ENCODE measurements around the gene HSPA1B. TPM values are rescaled to one million over a fixed set of nuclear protein-coding genes. Genes with fewer than 3 reads are reported as not detected.
"Not testable (repeated sequence)": the region's sequence is repeated elsewhere in the genome, so short reads cannot be mapped to it uniquely, and the experiment has no call there.

Gene HSPA1B
- total RNA-seq, 4 donors from 2014 or later, result 134 to 186 (median 168) TPM

GRCh38 chr6:31847276-31847978 lies 19.9 kb downstream of the HSPA1B start:
- H3K4me3 ChIP-seq, result no peak overlapping the region
- no peak for DNase-seq (ENCODE audit: low spot score in 2 of 2)
- no peaks in the 10 kb centered on the region for H3K9me3 ChIP-seq
- no peak overlapping the region for H3K27ac ChIP-seq
- H3K4me1 ChIP-seq, result no peaks in the 10 kb centered on the region
- 88 to 94% methylated on average over 2 of the region's 2 CpGs for WGBS, 2 donors
- TF ChIP-seq, protein P1, sequence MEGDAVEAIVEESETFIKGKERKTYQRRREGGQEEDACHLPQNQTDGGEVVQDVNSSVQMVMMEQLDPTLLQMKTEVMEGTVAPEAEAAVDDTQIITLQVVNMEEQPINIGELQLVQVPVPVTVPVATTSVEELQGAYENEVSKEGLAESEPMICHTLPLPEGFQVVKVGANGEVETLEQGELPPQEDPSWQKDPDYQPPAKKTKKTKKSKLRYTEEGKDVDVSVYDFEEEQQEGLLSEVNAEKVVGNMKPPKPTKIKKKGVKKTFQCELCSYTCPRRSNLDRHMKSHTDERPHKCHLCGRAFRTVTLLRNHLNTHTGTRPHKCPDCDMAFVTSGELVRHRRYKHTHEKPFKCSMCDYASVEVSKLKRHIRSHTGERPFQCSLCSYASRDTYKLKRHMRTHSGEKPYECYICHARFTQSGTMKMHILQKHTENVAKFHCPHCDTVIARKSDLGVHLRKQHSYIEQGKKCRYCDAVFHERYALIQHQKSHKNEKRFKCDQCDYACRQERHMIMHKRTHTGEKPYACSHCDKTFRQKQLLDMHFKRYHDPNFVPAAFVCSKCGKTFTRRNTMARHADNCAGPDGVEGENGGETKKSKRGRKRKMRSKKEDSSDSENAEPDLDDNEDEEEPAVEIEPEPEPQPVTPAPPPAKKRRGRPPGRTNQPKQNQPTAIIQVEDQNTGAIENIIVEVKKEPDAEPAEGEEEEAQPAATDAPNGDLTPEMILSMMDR (IDR thresholded peaks at IDR 0.05), result no peak
- TF ChIP-seq POLR2A (IDR thresholded peaks at IDR 0.05) (no peak), EP300 (IDR thresholded peaks at IDR 0.05) (no peak)
- H3K27me3 ChIP-seq, result no peaks in the 10 kb centered on the region
- H3K36me3 ChIP-seq, result peaks cover 0 to 22% (median 0%) of the 10 kb centered on the region in 3 donors

DNA sequence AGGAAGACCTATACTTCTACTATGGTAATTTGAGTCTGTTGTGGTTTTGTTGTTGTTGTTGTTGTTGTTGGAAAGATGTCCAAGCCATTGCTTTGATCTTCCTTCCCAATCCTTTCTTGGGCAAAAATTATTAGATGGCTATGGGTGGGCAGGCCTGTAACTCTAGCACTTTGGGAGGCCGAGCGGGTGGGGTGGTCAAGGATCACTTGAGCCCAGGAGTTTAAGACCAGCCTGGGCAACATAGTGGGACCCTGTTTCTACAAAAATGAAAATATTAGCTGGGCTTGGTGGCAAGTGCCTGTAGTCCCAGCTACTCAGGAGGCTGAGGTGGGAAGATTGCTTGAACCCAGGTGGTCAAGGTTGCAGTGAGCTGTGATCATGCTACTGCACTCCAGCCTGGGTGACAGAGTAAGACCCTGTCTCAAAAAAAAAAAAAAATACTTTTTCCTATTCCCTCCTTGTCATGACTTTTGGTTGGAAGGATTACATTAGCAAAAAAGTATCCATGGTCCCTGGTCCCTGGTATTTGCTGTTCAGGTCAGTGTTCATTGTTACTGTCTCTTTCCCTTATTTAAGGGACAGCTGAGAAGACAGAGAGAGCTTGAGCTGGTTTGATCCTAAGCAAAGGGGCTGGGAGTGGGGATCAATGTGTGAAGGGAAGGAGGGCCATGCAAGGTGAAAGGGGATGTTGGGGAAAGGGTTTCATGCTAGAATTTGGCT lies 23.4 kb downstream of the HSPA1B start:
- 83 to 96% methylated on average over 2 of the region's 2 CpGs for WGBS, 2 donors
- DNase-seq (ENCODE audit: low spot score in 2 of 2), result no peak
- Histone ChIP-seq H3K27me3 (no peaks in the 10 kb centered on the region), H3K27ac (no peak overlapping the region), H3K9me3 (no peaks in the 10 kb centered on the region), H3K36me3 (no peaks in the 10 kb centered on the region), H3K4me1 (no peaks in the 10 kb centered on the region), H3K4me3 (no peak overlapping the region)
- TF ChIP-seq EP300 (IDR thresholded peaks at IDR 0.05) (no peak), POLR2A (IDR thresholded peaks at IDR 0.05) (no peak)
- TF ChIP-seq, protein P1 (IDR thresholded peaks at IDR 0.05), result no peak

DNA sequence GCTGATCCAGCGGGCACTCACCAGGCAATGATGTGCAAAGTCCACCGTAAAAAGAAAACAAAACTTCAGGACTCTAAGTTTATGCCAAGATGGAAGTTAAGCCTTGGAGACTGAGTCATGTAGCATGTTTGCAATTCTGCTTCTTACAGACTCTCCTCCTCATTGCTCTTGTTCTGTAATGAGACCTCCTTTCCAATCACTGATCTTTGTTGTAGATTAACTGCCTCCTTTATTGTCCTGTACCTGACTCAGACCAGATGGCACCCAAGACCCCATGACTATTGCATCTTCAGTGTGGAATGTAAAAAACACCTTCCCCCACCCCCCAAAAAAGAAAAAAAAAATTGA lies 23.9 kb downstream of the HSPA1B start:
- Histone ChIP-seq H3K9me3 (no peaks in the 10 kb centered on the region), H3K27me3 (no peaks in the 10 kb centered on the region), H3K36me3 (peaks cover 0 to under 1% (median 0%) of the 10 kb centered on the region in 3 donors), H3K4me3 (no peak overlapping the region), H3K4me1 (no peaks in the 10 kb centered on the region), H3K27ac (no peak overlapping the region)
- TF ChIP-seq, protein P1 (IDR thresholded peaks at IDR 0.05), result no peak
- TF ChIP-seq EP300 (IDR thresholded peaks at IDR 0.05) (no peak), POLR2A (IDR thresholded peaks at IDR 0.05) (no peak)
- WGBS, 2 donors, result 65 to 86% methylated on average over 2 of the region's 2 CpGs
- no peak for DNase-seq (ENCODE audit: low spot score in 2 of 2)

DNA sequence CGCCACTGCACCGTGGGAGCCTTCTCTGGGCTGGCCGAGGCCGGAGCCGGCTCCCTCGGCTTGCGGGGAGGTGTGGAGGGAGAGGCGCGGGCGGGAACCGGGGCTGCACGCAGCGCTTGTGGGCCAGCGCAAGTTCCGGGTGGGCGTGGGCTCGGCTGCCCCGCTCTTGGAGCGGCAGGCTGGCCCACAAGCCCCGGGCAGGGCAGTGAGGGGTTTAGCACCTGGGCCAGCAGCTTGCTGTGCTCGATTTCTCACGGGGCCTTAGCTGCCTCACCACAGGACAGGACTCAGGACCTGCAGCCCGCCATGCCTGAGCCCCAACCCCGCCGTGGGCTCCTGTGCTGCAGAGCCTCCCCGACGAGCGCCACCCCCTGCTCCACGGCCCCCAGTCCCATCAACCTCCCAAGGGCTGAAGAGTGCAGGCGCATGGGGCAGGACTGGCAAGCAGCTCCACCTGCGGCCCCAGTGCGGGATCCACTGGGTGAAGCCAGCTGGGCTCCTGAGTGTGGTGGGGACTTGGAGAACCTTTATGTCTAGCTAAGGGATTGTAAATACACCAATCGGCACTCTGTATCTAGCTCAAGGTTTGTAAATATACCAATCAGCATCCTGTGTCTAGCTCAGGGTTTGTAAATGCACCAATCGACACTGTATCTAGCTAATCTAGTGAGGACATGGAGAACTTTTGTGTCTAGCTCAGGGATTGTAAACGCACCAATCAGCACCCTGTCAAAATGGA lies 24.6 kb downstream of the HSPA1B start:
- H3K36me3 ChIP-seq; H3K4me3 ChIP-seq; DNase-seq (ENCODE audit: low spot score in 2 of 2); H3K27me3 ChIP-seq; H3K4me1 ChIP-seq; H3K27ac ChIP-seq; H3K9me3 ChIP-seq: not testable (repeated sequence)
- 89 to 94% methylated on average over 25 to 33 of the region's 35 CpGs for WGBS, 2 donors

DNA sequence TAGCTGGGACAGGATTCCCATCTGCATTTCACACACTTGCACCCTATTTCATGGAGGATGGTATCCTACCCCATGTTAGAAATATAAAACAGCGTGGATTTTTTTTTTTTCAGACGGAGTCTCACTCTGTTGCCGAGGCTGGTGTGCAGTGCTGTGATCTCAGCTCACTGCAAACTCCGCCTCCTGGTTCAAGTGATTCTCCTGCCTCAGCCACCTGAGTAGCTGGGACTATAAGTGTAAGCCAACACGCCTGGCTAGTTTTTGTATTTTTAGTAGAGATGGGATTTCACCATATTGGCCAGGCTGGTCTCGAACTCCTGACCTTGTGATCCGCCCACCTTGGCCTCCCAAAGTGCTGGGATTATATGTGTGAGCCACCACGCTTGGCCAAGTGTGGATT lies 30.2 kb downstream of the HSPA1B start:
- peaks cover 3 to 47% (median 10%) of the 10 kb centered on the region in 3 donors for H3K36me3 ChIP-seq
- peaks cover 0 to 12% (median 3%) of the 10 kb centered on the region in 4 donors for H3K4me1 ChIP-seq
- H3K27ac ChIP-seq; DNase-seq (ENCODE audit: low spot score in 2 of 2); H3K9me3 ChIP-seq; H3K27me3 ChIP-seq; H3K4me3 ChIP-seq: not testable (repeated sequence)
- 88% methylated on average over 8 of the region's 8 CpGs for WGBS, 2 donors

DNA sequence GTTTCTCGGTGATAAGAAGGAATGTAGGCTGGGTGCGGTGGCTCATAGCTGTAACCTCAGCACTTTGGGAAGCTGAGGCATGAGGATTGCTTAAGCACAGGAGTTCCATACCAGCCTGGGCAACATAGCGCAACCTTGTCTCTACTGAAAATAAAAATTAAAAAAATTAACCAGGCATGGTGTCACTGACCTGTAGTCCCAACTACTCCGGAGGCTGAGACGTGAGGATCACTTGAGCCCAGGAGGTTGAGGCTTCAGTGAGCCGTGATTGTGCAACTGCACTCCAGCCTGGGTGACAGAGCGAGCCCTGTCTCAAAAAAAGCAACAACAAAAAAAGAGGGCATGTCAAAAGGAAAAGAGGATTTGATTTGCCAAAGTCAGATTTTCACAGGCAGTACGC lies 31.2 kb downstream of the HSPA1B start:
- Histone ChIP-seq H3K4me3 (no peak overlapping the region), H3K4me1 (peaks cover 0 to 19% (median 9%) of the 10 kb centered on the region in 4 donors), H3K27me3 (no peaks in the 10 kb centered on the region), H3K27ac (no peak overlapping the region), H3K36me3 (peaks cover 3 to 47% (median 10%) of the 10 kb centered on the region in 3 donors), H3K9me3 (no peaks in the 10 kb centered on the region)
- DNase-seq (ENCODE audit: low spot score in 2 of 2), result no peak
- TF ChIP-seq POLR2A (IDR thresholded peaks at IDR 0.05) (no peak), EP300 (IDR thresholded peaks at IDR 0.05) (no peak)
- TF ChIP-seq, protein P1 (IDR thresholded peaks at IDR 0.05), result no peak
- WGBS, 2 donors, result 86 to 92% methylated on average over 8 of the region's 8 CpGs

Measured in tibial nerve (tissue), 4 donors.